HG02970 (cell line): ENCODE measurements around the gene ANK2.

Experiments
- ATAC-seq: cut with Tn5 transposase; IDR thresholded peaks from one replicate; pipeline ENCODE4 v1.9.1; 2021; ENCODE audit warnings: mild to moderate bottlenecking, moderate library complexity, moderate number of reproducible peaks; ENCODE audit not compliant: unreplicated experiment, low FRiP score

ANK2 gene

DNA sequence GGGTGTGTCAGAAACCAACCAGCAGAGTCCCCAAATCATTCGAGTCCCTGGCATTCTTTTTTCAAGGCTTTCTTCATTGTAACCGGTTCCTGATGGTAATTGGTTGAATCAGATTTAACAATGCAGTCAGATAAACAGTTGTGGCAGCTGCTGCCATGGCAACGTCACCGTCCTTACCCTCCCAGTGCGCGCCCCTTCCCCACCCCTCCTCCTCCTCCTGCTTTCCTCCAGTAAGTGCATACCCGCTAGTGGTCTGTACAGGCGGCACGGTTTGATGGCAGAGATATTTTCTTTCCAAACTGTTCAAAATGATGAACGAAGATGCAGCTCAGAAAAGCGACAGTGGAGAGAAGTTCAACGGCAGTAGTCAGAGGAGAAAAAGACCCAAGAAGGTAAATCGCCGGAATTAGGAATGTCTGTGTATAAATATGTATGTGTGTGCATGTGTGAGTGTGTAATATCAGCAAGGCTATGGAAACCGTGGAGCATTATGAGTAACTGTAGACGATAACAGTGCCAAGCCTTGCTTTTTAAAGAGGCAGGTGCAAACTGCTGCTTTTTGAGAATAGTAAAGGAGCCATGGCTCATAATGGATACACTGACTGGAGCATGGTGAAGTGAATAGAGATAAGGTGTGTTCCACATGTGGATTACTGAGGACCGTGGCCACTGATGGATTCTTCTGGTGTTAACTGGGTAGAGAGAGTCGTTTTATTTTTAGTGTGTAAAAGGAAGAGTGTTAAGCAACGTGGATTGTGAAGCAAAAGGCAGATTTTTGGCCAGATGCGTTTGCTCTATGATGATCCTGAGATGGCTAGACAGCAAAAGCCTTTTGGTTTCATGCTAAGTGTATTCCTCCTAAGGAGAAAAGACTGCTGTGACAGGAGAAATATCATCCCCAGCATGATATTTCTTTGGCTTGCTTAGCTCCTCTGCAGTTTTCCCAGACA lies at the start of gene ANK2:
Gene ANK2, plus strand, starts transcription at position 233 of the 950 bp plus-strand sequence. Its CDS starts 76 bp downstream, at position 309.
- no peak for ATAC-seq

DNA sequence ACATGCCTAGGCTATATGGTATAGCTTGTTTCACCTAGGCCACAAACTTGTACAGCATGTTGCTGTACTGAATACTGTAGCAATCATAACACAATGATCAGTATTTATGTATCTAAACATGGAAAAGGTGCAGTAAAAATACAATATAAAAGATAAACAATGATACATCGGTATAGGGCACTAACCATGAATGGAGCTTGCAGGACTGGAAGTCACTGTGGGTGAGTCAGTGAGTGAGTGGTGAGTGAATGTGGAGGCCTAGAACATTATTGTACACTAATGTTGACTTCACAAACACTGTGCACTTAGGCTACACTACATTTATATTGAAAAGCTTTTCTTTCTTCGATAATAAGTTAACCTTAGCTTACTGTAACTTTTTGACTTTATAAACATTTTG lies 45.6 kb upstream of the ANK2 start:
- ATAC-seq: no peak

DNA sequence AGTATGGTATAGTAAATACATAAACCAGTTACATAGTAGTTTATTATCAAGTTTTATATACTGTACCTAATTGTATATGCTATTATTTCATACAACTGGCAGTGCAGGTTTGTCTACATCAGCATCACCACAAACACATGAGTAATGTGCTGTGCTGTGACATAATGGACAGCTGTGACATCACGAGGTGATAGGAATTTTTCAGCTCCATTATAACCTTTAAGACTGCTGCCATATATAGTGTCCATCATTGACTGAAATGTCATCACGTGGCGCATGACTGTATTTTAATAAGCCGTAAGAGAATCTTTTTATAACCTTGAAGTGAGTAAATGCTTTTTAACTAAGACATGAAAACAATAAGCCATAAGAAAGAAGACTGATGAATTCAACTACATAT lies 44.8 kb upstream of the ANK2 start:
- ATAC-seq: no peak

DNA sequence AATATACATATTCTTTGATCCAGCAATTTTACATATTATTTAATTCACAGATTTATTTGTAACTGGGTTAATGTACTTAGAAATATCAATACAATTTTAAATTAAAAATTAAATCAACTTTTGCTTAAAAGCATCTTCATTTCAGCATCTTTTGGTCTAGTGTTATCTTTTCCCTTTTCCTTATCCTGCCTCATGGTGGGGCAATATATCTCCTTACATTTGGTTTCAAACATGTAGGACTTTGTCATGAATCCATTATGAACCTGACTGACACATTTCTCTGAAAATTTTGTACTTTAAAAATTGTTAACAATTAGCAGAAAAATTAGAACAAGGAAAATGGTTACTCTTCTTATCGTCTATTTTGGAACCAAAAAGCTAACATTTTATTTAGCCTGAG lies 42.8 kb upstream of the ANK2 start:
- no peak for ATAC-seq

DNA sequence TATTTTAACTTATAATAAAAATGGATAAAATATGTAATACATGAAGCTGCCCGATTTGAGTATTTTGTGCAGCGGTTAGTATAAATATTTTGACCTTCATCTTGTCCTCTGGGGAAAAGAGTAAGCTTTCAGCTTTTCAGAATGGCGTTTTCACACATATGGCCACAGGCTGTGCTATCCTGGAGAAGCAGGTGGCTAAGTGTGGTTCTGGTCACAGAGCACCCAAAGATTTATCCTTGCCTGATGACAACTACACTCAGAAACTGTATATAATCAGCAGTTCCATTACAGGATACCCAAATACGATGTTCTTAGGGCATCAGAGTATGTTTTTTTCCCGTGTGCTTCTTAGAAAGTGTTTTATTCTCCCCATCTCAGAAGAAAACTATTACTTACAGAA lies 42.3 kb upstream of the ANK2 start:
- ATAC-seq: no peak

DNA sequence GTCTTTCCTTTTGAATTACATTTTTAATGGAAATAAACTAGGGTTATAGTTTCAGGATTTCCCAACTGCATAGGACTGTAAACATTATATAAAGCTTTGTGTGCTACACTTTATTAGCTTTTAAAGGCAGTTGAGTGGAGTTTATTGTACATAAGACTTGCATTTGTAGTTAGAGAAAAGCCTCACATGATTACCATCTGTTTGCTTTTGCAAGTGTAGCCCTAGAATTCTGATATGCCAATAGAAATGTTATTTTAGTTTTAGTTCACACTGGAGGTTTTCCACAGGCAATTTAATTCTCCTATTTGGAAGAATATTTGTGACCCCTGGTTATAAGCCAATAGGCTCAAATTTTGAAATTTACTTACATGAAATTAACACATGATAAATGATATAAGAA lies 41.3 kb upstream of the ANK2 start:
- ATAC-seq: no peak

DNA sequence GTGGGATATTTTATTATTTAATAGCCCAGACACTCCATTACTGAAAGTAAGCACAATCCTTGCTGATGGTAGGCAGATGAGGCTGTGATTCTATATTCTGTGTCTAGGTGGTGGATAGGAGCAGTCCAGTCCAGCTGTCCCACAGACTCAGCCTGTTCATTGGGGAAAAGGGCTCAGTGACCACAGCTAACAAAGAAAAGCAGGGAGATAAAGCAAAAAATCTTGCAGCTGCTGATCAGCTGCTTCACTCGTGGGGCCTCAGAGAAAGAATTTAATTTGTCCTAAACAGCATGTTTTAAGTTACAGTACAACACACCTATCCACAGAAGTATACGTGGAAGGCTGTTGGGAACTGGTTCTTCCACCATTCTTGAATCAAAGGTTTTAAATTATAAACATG lies 40.7 kb upstream of the ANK2 start:
- ATAC-seq: no peak

DNA sequence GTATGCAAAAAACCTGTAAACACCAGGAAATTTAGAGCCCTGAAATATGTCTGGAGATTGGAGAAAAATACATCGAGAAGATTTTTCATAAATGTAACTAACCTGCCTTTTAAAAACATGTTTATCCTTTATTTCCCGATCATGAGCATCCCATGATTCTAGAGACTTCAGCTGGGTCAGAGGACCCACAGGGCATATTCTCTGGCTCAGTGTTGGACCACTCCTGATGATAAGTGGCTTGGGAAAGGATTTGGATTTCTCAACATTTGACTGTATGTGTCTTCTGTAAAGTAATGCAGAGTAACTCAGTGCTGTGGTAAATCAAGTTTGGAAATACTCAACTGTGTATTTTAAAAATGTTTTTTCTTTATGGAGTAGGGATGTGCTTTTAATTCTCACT lies 40.0 kb upstream of the ANK2 start:
- no peak for ATAC-seq

DNA sequence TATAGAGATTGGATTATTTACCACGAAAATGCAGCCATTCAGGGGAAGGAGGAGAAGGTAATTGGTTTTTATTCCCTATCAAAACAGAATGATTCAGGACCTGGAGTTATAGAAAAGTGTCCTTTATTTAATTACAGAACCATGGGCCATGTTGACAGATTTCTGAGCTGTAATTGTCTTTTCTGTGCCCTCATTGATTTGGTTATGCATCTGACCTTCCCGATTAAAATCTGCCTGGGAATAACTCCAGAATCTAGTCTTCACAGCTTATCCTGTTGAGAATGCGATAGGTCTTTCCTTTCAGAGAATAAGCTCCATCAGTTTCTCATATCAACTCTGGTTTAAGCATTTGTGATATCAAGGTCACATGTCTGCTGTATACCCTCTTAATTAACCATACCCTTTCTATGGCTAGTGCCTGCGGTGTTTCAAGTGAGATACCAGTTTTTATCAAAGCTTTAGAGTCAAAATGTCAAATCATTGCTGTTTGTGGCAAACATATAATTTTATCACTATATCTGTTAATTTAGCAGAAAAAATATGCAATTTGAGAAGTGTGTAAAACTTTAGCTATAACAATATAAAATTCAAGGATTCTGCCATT lies 37.2 kb upstream of the ANK2 start:
- ATAC-seq: no peak

DNA sequence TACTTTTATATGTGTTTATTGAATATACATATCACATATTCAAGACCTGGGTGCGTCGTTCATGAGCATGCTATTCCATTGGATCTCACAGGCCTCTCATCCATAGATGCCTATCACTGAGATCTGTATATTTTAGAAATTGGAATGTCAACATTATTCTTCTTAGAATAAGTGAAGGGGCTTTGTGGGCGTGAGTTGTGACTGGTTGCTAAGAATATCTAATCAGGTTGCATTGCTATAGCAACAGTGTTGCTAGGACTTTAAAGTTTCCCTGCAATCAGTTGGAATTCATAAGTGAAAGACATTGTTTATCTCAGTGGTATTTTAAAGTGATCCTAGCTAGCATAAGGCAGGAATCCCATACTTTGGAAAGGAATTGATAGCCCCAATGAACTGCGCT lies 36.7 kb upstream of the ANK2 start:
- no peak for ATAC-seq

DNA sequence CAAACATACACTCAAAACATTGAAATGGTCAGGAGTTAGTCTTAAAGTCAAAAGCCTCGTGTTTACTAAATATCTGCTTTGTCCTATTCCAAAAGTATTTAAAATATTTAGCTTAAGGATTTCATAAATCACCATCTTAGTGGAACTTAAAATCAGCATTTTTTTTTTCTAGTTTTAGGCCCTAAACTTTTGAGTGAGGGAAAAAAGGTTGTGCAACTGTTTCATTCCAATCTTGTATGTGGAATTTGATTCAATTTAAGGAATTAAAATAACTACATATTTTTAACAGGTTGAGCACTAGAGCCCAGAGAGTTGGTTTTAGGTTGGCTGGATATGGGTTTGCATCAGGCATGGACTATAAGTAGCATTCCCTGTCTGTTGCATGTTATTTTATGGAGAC lies 35.7 kb upstream of the ANK2 start:
- ATAC-seq: no peak

DNA sequence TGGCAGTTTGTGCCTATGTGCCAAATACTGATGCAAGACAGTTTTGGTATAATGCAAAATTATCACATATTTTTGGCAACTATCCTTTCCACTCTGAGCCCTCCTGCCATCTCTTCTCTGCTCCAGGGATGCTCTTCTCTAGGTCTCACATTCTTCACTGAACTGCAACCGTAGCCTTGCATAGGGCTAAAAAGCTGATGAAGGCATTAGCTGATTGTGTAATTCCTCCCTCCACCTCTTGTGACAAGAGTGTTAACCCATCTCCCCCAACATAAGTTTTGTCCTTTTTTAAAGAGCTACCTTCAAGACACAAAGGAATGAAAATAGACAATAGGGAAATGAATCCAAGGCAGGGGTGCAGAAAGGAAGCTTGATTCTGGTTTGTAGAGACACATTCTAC lies 33.1 kb upstream of the ANK2 start:
- ATAC-seq: no peak

DNA sequence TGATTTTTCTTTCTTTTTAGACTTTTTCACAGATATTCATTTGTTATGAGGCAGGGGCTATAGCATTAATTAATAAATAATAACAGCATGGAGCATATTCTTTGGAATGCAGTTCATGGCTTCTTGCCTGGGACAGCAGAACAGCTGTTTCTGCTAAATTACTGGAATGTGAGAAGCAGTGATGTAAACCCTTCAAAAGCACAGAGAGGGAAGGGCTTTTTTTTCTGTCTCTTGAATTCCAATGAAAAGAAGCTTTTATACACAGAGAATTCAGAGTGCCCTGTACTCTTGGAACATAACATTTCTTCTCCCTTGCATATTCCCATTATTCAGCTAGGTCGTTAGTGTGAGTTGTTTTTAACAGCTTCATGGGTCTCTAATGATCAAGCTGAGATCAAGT lies 28.5 kb upstream of the ANK2 start:
- ATAC-seq: no peak

DNA sequence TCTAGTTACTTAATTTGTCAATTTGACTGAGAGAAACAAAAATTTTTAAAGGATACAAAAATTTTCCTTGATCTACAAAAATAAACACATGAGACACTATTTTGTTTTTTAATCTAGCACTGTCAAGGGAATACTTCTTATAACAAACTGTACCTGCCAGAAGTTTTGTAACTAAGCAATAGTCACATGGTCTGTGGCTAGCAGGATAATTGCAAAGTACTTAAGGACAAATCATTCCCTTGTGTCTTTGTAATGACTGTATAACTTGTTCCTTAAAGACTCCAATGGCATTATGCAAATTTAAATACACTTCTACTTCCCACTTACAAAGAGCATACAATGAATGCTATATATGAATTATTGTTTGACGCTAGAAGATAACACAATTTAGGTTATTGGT lies 25.1 kb upstream of the ANK2 start:
- no peak for ATAC-seq

DNA sequence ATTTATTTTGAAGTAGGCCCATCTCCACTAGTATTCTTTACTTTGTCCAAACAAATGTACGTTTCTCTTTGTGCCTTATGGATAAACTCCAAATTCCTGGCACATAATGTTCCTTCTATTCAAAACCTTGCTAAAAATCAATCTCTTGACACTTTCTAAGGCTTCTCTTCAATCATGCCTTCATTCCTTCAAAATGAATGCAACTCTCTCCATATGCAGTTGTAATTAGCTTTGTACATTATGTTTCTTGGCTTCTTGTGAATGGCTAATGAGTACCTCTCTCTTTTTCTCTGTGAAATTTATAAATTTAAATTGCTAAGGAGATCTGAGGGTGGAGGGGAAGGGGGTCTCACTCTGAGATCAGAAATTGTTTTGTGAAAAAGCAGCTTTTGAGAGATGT lies 24.0 kb upstream of the ANK2 start:
- no peak for ATAC-seq

DNA sequence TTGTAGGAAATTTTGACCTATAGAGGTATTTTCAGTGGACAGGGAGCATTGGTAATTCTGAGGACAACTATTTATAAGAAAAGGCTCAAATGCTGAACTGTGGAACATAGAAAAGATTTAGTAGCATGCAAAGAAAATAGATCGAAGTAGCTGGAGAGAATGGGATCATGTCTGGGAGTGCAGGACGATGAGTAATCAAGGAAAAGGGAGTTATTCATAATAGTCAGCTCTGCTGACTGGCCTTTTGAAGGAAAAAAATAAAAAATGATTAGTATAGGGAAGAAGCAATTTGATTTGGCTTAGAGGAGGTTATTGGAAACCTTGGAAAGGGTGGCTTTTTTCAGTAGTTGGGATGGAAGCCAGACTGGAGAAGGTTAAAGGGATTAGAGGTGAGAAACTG lies 22.9 kb upstream of the ANK2 start:
- no peak for ATAC-seq

DNA sequence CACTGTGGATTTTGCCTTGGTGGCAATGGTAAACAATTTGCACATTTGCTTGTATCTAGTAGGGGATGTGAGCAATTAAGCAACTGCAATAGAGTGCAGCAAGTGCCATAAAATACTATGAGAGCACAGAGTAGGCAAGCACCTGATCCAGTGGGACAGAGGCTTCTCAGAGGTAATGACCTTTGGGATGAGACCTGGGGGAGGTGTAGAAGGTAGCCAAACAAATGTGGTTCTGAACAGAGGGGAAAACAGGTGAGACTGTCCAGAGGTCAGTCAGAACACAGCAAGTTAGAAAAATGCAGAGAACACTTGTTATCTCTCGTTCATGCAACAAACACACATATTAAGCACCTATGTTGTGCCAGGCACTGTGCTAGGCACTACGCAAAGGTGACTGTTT lies 21.4 kb upstream of the ANK2 start:
- no peak for ATAC-seq

DNA sequence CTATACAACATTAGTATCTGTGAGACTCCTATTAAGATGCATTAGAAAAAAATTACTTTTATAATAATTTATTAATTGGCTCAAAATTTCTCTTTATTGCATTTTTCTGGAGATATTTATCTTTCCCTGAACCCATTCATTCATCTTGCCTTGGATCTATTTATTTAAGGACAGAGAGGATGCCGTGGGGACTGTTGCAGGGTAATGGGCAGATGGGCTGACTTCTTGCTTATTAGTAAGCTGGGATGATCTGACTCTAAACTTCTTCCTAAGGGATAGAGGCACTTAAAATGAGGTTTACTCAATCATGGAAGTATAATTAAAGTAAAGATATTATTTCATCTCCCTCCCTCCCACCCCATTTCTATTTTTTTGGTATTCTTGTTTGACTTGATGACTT lies 18.2 kb upstream of the ANK2 start:
- no peak for ATAC-seq

DNA sequence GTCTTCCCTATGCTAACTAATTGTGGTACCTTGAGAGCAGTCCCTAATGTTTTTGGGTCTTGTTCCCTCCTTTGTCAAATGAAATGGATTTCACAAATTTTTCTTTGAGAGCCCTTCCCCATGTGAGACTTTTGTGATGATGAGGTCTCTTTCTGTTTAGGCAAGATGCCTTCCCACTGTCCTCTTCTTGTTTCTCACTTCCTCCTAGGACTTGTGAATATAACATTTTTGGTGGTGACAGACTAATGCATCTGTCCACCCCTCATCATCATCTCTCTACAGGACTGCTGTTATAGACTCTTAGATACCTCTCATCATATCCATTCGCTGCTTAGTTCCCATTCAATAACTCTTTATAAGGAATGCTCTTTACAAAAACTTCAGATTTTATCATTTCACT lies 8.7 kb upstream of the ANK2 start:
- no peak for ATAC-seq

DNA sequence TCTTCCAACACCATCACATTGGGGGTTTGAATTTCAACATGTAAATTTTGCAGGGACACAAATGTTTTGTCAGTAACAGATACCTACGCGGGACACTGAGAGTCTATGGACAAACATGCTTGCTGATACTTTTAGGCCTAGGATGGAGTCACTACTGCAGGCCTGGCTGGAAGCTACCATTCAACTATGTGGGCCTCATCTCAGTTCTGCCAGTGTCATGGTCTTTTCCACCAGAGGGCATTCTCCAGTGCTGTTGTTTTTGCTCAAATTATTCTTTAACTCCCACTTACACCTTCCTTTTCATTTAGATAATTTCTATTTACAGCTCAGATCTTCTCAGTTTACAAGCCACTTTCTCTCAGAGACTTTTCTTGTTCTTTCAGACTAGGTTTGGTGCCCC lies 7.0 kb upstream of the ANK2 start:
- no peak for ATAC-seq

DNA sequence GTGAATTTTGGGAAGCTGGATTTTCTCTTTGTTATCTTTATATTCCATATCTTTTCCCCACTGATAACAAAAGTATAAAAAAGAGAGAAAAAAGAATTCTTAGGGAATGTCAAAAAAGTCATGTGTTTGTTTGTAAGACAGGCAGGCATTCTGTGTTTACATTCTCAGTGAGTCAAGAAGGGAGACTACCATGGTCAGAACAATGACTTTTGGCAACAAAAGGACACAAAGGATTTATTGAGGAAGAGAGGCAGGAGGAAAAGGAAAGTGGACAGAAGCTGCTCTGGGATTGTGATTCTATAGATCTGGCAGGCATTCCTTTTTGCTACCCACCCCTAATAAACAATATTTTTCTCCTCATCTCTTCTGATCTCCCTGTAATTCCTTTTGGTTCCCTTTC lies 5.9 kb upstream of the ANK2 start:
- ATAC-seq: no peak

DNA sequence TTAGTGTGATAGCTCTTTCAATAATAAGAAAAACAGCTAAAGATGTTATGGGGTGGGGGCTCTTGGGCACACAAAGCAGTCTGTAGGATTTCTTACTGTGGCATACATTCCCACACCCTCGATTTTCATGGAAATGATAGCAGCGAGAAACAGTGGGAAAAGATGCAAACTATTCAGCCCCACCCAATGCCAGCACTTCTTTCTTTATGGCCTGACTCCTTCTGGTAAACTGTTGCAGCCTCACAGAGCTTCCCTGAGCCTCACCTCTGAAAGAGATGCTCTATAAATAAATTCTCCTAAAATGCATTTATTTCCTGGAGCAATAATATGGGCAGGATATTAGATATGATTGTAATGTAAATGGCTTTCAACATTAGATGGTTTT lies 910 bp downstream of the ANK2 start:
- no peak for ATAC-seq
